ENCODE measurements around the gene KASH5.

Gene KASH5, protein sequence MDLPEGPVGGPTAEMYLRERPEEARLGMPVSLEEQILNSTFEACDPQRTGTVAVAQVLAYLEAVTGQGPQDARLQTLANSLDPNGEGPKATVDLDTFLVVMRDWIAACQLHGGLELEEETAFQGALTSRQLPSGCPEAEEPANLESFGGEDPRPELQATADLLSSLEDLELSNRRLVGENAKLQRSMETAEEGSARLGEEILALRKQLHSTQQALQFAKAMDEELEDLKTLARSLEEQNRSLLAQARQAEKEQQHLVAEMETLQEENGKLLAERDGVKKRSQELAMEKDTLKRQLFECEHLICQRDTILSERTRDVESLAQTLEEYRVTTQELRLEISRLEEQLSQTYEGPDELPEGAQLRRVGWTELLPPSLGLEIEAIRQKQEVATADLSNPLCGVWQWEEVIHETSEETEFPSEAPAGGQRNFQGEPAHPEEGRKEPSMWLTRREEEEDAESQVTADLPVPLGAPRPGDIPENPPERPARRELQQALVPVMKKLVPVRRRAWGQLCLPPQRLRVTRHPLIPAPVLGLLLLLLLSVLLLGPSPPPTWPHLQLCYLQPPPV

DNA sequence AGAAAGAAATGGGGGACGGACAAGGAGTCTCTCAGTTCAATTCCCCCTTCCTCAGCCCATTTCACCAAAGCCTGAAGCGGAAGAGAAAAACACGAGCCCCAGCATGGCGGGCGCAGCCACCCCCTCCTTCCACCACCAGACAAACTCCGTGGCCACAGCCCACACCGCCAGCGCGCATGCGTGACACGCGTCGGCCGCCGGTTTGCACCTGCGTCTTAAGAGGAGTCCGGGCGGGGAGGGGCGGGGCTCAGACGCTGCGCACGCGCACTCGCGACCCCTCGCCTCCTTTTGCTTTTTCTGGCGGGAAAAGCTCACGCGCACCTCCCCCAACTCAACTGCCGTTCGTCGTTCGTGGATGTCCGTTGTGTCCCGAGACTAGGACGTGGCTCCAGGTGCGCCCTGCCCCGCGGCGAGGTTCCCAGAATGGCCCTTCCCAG, at the start of gene KASH5:
Gene KASH5, plus strand, starts transcription at position 314 of the 437 bp plus-strand sequence. CDS start 2,635 bp downstream, outside the sequence.
- Histone ChIP-seq H3K4me1 (ENCODE audit: insufficient read depth, insufficient read length) (peaks cover 5% of the 10 kb centered on the region), H3K4me3 (ENCODE audit: insufficient read length, low read depth) (no peak within 1 kb of the TSS), H3K9ac (ENCODE audit: insufficient read length, low read depth) (no peak within 1 kb of the TSS), H3K27me3 (ENCODE audit: insufficient read depth, insufficient read length) (no peaks in the 10 kb centered on the region), H3K36me3 (ENCODE audit: insufficient read depth, insufficient read length, low read length) (no peaks in the 10 kb centered on the region), H3K9me3 (ENCODE audit: insufficient read depth, low read length) (0 out of 2 replicates have a peak, but pooled peaks cover under 1% of the 10 kb centered on the region)
- TF ChIP-seq SUZ12 (IDR thresholded peaks at IDR 0.05; ENCODE audit: extremely low read depth, insufficient read depth, insufficient read length) (no peak), YY1 (IDR thresholded peaks at IDR 0.05; ENCODE audit: insufficient read depth, insufficient read length) (no peak), ZNF274 (IDR thresholded peaks at IDR 0.05; ENCODE audit: low read depth, low read length) (no peak)
- DNase-seq (ENCODE audit: low read depth, low spot score) = peak; percentile 25

DNA sequence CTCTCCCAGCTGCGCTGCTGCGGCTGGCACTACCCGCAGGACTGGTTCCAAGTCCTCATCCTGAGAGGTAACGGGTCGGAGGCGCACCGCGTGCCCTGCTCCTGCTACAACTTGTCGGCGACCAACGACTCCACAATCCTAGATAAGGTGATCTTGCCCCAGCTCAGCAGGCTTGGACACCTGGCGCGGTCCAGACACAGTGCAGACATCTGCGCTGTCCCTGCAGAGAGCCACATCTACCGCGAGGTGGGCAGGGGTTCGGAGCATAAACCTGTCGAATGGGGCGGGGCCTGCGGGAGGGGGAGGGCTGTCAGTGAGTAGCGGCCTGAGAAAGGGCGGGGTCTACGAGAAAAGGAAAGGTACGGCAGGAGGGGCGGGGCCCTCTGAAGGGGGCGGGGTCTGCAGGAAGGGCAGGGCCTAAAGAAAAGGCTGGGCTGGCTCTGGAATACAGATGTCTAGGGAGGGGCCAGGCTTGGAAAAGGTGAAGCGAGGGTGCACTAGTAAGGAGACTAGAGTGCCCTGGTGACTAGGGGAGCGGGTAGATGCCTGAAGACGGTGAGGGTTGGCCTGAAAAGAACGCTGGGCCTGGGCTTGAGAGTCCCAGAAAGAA, 49.3 kb upstream of the KASH5 start:
- peak; percentile 68 for DNase-seq (ENCODE audit: low read depth, low spot score)
- peaks cover 60% of the 10 kb centered on the region for H3K36me3 ChIP-seq (ENCODE audit: insufficient read depth, insufficient read length, low read length)
- H3K9ac ChIP-seq (ENCODE audit: insufficient read length, low read depth) = peak overlapping the region; percentile 56
- no peak for TF ChIP-seq ZNF274 (IDR thresholded peaks at IDR 0.05; ENCODE audit: low read depth, low read length)
- no peak for TF ChIP-seq YY1 (IDR thresholded peaks at IDR 0.05; ENCODE audit: insufficient read depth, insufficient read length)
- no peak for TF ChIP-seq SUZ12 (IDR thresholded peaks at IDR 0.05; ENCODE audit: extremely low read depth, insufficient read depth, insufficient read length)
- H3K9me3 ChIP-seq (ENCODE audit: insufficient read depth, low read length) = no peaks in the 10 kb centered on the region
- no peaks in the 10 kb centered on the region for H3K27me3 ChIP-seq (ENCODE audit: insufficient read depth, insufficient read length)
- peaks cover 13% of the 10 kb centered on the region for H3K4me1 ChIP-seq (ENCODE audit: insufficient read depth, insufficient read length)
- H3K4me3 ChIP-seq (ENCODE audit: insufficient read length, low read depth) = no peak overlapping the region

DNA sequence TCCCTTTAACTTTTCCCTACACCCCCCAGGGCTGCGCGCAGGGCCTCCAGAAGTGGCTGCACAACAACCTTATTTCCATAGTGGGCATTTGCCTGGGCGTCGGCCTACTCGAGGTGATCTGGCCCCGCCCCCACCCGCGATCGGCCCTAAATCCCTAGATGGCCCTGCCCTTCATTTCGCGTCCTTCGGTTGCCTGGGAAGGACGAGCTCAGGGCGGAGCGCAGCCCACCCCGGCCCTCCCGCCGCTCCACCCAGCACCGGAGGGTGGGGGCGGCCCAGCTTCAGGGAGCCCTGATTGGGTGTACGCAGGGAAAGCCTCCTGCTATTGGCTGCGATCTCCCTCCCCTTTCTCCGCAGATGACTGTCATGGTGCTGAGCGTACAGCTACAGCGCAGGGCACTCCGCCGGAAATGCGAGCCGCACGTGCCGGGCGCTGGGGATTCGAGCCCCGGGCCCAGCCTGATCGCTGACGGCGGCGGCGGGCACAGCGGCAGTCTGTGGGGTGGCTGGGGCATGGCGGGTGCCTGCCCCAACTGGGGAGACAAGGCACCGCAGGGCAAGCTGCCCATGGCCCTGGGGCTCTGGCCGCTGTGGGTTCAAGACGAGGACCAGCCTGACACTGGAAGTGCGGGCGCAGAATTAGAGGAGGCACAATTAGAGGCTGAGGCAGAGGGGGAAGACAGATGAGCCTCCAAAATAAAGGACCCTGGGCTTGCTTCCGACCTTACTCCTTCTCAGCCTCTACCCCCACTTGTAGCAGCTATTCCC, 48.6 kb upstream of the KASH5 start:
- DNase-seq (ENCODE audit: low read depth, low spot score) = peak; percentile 76
- Histone ChIP-seq H3K36me3 (ENCODE audit: insufficient read depth, insufficient read length, low read length) (peaks cover 66% of the 10 kb centered on the region), H3K4me3 (ENCODE audit: insufficient read length, low read depth) (no peak overlapping the region), H3K9me3 (ENCODE audit: insufficient read depth, low read length) (no peaks in the 10 kb centered on the region), H3K4me1 (ENCODE audit: insufficient read depth, insufficient read length) (peaks cover 12% of the 10 kb centered on the region), H3K27me3 (ENCODE audit: insufficient read depth, insufficient read length) (no peaks in the 10 kb centered on the region), H3K9ac (ENCODE audit: insufficient read length, low read depth) (no peak overlapping the region)
- TF ChIP-seq SUZ12 (IDR thresholded peaks at IDR 0.05; ENCODE audit: extremely low read depth, insufficient read depth, insufficient read length) (no peak), ZNF274 (IDR thresholded peaks at IDR 0.05; ENCODE audit: low read depth, low read length) (no peak), YY1 (IDR thresholded peaks at IDR 0.05; ENCODE audit: insufficient read depth, insufficient read length) (no peak)

DNA sequence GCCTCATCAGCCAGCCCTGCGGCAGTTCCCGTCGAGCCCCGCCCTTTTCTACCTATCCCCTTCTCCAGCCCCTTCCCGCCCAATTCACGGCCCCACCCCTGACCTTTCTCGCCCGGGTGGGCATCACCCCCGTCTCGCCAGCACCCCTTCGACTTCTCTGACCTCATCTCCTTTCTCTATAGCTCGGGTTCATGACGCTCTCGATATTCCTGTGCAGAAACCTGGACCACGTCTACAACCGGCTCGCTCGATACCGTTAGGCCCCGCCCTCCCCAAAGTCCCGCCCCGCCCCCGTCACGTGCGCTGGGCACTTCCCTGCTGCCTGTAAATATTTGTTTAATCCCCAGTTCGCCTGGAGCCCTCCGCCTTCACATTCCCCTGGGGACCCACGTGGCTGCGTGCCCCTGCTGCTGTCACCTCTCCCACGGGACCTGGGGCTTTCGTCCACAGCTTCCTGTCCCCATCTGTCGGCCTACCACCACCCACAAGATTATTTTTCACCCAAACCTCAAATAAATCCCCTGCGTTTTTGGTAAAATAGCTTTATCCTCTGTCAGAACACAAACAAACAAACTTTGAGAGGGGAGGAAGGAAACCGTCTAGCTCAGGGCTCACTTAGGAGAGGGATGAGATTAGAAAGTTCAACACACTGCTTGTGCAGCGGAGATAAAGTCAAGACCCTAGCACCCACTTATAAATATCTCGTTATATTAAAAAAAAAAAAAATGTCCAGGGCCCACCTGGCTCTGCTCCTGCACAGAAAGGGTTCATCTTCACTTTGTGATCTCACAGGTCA, 47.8 kb upstream of the KASH5 start:
- TF ChIP-seq YY1 (IDR thresholded peaks at IDR 0.05; ENCODE audit: insufficient read depth, insufficient read length) = no peak
- no peak for TF ChIP-seq SUZ12 (IDR thresholded peaks at IDR 0.05; ENCODE audit: extremely low read depth, insufficient read depth, insufficient read length)
- TF ChIP-seq ZNF274 (IDR thresholded peaks at IDR 0.05; ENCODE audit: low read depth, low read length) = no peak
- H3K27me3 ChIP-seq (ENCODE audit: insufficient read depth, insufficient read length) = no peaks in the 10 kb centered on the region
- H3K9me3 ChIP-seq (ENCODE audit: insufficient read depth, low read length) = no peaks in the 10 kb centered on the region
- no peak overlapping the region for H3K4me3 ChIP-seq (ENCODE audit: insufficient read length, low read depth)
- H3K4me1 ChIP-seq (ENCODE audit: insufficient read depth, insufficient read length) = peaks cover 12% of the 10 kb centered on the region
- H3K9ac ChIP-seq (ENCODE audit: insufficient read length, low read depth) = no peak overlapping the region
- H3K36me3 ChIP-seq (ENCODE audit: insufficient read depth, insufficient read length, low read length) = peaks cover 68% of the 10 kb centered on the region
- DNase-seq (ENCODE audit: low read depth, low spot score) = no peak

DNA sequence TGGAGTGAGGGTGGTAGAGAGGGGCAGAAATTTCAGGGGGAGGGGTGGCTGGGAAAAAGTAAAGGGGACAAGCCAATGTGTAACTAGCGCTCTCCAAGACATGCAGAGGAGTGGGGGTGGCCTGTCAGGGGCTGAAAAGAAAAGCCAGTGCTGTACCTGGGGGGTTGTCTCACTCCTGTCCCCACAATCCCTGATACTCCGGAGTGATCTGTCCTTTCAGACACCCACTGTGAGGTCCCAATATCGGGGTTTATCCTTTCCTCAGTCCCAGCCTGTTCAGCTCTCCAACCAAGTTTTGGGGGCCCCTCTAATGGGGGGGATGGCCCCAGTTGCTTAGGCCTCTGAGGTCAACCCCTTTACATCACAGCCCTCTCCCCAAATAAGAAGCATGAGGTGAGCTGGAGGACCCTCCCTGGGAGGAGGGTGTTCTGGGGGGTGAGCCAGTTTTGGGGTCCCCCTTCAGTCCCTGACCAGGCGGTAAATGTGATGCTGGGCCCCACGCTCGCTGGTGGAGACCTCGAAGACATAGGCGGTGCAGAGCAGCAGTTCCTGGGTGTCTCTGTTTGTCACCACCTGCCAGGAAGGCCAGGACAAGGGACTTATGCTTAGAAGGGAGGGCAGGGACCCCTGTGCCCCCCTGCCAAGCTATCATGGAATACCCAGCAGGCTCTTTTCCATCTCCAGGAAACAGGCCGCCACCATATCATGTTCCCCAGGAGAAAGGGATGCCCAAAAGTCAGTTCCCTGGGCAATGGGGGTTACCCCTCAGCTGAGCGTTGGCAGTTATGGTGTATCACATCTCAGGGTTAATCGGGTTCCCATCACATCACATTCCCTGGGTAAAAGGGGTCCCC, 47.0 kb upstream of the KASH5 start:
- TF ChIP-seq ZNF274 (IDR thresholded peaks at IDR 0.05; ENCODE audit: low read depth, low read length) = no peak
- no peaks in the 10 kb centered on the region for H3K9me3 ChIP-seq (ENCODE audit: insufficient read depth, low read length)
- H3K4me1 ChIP-seq (ENCODE audit: insufficient read depth, insufficient read length) = peaks cover 12% of the 10 kb centered on the region
- H3K27me3 ChIP-seq (ENCODE audit: insufficient read depth, insufficient read length) = no peaks in the 10 kb centered on the region
- peaks cover 66% of the 10 kb centered on the region for H3K36me3 ChIP-seq (ENCODE audit: insufficient read depth, insufficient read length, low read length)
- no peak overlapping the region for H3K4me3 ChIP-seq (ENCODE audit: insufficient read length, low read depth)
- DNase-seq (ENCODE audit: low read depth, low spot score) = no peak
- H3K9ac ChIP-seq (ENCODE audit: insufficient read length, low read depth) = no peak overlapping the region

DNA sequence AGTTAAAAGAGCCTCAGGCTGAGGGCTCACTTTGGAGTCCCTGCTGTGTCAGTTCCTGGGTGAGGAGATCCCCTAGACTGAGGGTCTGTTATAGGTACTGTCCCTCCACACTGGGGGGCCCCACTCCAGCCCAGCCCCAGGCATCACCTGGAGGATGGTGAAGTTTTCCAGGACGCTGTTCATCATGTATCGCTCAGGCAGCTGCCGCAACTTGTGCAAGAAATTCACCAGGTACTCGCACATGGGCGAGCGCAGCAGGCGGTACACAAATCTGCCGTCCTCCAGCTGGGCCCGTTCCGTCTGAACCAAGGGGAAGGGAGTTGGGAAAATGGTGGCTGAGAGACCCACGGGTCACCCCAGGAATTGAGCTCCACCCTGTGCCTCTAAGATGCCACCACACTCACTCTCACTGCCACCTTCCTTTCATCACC, 45.7 kb upstream of the KASH5 start:
- Histone ChIP-seq H3K4me3 (ENCODE audit: insufficient read length, low read depth) (no peak overlapping the region), H3K9me3 (ENCODE audit: insufficient read depth, low read length) (no peaks in the 10 kb centered on the region), H3K36me3 (ENCODE audit: insufficient read depth, insufficient read length, low read length) (peaks cover 72% of the 10 kb centered on the region), H3K4me1 (ENCODE audit: insufficient read depth, insufficient read length) (peaks cover 12% of the 10 kb centered on the region), H3K27me3 (ENCODE audit: insufficient read depth, insufficient read length) (no peaks in the 10 kb centered on the region), H3K9ac (ENCODE audit: insufficient read length, low read depth) (no peak overlapping the region)
- TF ChIP-seq SUZ12 (IDR thresholded peaks at IDR 0.05; ENCODE audit: extremely low read depth, insufficient read depth, insufficient read length) (no peak), YY1 (IDR thresholded peaks at IDR 0.05; ENCODE audit: insufficient read depth, insufficient read length) (no peak), ZNF274 (IDR thresholded peaks at IDR 0.05; ENCODE audit: low read depth, low read length) (no peak)
- DNase-seq (ENCODE audit: low read depth, low spot score) = no peak

All from NT2/D1 (cell line).